ENCODE data around the gene IVL.

The IVL gene

DNA sequence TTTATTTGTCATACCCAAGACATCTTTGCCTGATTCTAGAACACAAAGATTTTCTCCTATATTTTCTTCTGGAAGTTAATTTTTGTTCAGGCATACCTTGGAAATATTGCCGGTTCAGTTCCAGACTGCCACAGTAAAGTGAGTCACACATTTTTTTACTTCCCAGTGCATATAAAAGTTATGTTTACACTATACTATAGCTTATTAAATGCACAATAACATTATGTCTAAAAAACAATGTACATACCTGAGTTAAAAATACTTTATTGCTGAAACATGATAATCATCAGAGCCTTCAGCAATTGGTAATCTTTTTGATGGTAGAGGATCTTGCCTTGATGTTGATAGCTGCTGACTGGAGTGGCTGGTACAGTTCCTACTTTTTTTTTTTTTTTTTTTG, 20.2 kb upstream of the IVL start:
- DNase-seq (ENCODE audit: low read depth in 2 of 3, low spot score in 1 of 3), result no peak

DNA sequence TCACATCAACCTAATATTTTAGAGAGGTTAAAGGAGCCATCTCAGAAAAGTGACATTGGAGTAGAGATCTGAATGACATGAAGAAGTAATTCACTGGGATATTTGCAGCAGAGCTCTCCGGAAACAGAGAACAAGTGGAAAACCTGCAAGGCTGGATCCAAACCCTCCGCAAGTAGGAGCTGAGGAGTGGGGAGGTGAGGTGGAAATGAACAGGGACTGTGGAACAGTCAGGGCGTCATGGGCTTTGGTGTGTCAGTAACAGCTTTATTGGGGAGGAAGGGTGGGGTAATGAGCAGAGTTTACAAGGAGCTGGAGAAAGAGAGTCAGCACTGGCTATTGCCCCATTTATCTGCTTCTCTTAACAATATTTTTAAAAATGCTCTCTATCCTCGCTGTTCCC, 9.3 kb upstream of the IVL start:
- no peak for DNase-seq (ENCODE audit: low read depth in 2 of 3, low spot score in 1 of 3)

DNA sequence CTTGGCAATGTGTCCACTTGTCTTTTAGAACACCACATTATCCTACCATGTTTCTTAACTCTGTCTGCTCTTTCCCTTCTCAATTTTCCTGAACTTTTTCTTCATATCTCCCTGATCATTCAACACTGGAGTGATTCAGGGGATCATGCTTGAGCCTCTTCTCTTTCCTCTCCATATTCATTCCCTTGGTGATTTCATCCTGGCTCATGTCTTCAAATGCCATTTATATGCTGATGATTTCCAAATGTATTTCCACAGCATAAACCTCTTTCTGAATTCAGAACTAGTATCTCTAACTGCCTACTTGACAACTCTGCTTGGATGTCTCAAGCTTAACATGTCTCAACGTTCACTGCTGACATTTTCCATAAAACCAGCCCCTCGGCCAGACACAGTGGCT, 8.5 kb upstream of the IVL start:
- DNase-seq (ENCODE audit: low read depth in 2 of 3, low spot score in 1 of 3), result no peak

DNA sequence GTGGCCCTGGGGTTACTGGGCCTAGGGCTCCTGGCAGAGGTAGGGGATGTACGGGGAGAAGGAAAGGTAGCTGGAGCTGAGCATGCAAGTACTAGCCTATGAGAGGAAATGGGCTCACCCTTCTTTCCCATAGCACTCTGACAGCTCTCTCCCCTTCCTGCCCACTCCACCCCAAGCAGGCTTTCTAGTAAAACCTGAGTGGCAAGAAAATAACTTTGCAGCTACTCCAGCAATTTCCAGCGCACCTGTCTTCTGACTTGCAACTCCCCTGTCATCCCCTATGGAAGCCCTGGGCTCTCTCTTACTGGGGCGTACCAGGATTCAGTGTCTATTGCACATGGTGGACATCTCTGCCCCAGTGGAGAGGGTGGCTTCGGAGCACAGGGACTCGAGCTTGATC, 6.7 kb upstream of the IVL start:
- no peak for DNase-seq (ENCODE audit: low read depth in 2 of 3, low spot score in 1 of 3)

DNA sequence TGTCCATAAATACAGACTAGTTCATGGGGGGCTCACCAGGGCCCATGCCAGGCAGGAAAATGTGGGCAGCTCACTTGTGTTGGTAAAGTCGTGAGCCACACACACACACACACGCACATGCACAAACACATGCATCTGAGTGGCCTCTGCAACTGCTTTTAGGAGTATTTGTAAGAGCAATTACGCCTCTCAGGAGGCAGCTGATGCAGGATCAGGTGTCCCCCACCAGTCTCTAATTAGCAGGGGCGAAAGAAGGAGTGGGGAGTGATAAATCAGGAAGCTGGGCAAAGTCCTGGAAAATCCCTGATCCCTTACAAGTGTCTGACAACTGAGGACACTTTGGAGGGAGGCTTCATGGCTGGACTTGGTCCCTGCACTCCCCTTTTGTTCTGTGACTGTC, 5.7 kb upstream of the IVL start:
- no peak for DNase-seq (ENCODE audit: low read depth in 2 of 3, low spot score in 1 of 3)

DNA sequence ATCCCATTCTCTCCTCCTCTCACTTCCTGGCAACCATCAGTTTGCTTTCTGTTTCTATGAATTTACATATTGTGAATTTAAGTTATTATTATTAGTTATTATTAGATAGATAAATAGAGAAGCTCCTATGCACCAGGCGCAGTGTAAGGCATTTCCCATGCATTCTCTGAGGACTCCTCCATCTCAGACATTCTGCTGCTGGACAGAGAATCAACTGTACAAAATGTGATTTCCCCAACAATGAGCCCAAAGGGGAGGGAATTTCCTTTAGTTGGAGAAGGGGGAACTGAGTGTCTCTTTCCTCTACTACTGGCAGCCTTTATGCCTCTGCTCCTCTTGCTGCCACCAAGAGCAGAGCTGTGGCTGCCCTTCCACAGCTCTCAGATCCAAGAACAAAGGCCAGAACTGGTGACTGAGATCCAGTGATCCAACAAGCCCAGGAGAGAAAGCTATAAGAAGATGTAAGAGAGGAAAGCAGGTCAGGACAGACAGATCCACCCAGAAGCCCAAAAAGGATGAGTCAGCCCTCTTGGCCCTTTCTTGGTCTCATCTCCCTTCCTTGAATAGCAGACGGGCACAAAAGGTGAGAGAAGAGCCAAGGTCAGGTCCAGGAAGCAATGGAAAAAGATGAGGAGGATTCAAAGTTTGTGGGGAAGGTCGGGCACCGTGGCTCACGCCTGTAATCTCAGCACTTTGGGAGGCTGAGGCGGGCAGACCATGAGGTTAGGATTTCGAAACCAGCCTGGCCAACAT, 3.5 kb upstream of the IVL start:
- DNase-seq (ENCODE audit: low read depth in 2 of 3, low spot score in 1 of 3), result no peak

DNA sequence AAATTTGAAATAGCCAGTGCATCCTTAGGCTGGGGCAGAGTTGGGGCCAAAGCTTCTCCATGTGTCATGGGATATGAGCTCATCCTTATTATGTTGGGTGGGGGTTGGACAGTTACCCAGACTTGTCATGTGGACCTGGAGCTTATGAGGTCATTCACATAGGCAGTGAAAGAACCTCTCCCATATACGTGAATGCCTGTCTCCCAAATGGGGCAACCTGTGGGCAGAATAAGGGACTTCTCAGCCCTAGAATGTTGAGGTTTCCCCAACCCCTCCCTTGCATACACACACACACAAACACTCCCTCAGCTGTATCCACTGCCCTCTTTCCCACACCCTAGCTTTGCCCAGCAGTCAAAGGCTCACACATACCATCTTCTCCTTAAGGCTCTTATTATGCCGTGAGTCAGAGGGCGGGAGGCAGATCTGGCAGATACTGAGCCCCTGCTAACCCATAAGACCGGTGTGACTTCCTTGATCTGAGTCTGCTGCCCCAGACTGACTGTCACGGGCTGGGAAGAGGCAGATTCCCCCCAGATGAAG, 2.3 kb upstream of the IVL start:
- DNase-seq (ENCODE audit: low read depth in 2 of 3, low spot score in 1 of 3), result no peak

DNA sequence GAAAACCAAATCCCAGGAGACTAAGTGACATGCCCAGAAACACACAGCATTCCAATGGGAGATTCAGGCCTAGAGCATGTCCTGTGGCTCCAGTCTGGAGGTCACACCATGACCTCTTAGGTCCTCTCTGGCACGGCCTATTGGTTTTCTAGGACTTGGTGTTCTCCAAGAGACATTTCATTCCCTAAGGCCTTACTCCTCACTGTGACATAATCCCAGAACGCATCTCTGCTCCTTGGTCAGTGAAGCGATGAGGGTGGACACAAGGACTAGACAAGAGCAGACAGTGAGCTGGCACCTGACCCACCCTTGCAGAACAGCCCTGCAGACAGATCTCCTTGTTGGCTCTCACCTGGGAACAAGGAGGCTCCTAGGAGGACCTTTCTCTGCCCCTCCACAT, 860 bp downstream of the IVL start:
- no peak for DNase-seq (ENCODE audit: low read depth in 2 of 3, low spot score in 1 of 3)

DNA sequence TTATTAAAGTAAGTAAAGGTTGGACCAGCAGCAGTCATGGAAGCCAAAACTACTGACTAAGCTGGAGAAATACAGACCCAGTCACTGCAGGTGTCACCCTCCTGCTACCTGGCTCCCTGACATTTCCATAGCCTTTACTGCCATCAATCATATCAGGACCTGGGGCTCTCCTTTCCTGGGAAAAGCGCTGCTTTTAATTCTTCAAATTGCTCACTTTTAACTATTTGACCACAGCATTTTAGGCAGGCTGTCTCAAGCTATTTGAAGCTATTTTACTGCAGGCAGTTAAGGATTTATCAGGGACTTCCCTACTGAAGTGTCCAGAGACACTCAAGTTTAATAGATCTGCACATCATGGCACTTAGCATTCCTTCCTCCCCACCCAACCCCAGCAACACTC, 4.1 kb downstream of the IVL start:
- no peak for DNase-seq (ENCODE audit: low read depth in 2 of 3, low spot score in 1 of 3)

DNA sequence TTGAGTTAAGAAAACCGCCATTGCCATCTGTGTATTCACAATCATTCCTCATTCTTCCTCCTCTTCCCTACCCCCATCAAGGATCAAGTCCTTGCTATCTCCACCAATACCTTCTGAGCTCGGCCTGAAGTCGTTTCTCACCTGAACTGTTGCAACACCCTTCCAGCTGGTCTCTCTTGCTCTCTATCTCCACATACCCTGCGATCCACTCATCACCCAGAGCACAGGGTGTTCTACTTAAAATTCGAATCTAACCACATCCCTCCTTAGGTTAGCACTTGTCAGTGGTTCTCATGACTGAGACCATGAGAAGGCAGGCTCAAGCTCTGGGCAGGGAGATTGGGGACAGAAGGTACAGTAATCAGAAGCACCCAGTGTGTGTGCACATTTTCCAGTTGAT, 4.6 kb downstream of the IVL start:
- DNase-seq (ENCODE audit: low read depth in 2 of 3, low spot score in 1 of 3), result no peak

DNA sequence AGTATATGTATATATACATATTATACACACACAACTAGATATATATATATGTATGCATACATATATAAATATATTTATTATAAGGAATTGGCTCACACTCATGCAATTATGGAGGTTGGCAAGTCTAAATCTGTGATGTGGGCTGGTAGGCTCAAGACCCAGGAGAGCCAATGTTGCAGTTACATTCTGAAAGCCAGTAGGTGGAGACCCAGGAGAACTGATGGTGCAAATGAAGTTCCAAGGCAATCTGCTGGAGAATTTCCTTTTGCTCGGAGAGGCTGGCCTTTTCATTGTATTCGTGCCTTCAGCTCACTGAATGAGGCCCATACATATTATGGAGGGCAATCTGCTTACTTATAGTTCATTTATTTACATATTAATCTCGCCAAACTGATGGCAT, 9.4 kb downstream of the IVL start:
- no peak for DNase-seq (ENCODE audit: low read depth in 2 of 3, low spot score in 1 of 3)

DNA sequence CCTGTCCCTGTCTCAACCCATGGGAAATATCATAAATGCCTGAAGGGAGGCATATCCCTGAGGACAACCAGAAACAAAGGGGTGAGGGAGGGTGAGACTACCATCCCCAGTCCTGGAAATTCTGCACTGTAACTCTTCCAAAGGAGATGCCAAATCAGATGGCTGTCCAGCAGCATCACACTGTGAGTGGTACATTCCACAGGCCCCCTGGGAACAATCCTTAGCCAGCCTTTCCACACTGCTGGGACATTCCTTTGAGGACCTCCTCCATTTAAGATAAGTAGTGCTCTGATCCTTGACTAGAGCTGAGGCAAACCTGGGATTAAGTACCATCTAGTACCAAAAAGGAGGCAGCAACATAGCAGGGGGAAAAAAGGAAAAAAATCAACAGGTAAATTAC, 10.7 kb downstream of the IVL start:
- no peak for DNase-seq (ENCODE audit: low read depth in 2 of 3, low spot score in 1 of 3)

DNA sequence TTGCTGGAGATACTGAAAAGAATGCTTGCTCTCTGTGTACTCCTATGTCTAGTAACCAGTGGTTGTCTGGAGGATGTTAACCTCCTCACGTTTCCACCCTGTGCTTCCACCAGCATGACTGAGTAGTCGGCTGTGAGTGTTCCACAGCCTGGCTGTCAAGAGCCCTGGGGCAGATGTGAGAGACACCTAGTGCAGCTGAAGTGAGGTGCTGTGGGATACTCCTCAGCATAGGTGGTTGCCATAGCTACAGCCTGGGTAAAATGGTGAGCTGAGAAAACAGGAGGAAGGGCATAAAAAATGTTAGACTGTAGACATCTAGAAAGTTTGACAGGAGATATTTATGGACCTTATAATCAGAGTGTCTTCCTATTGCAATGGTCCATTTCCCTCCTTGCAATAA, 15.8 kb downstream of the IVL start:
- no peak for DNase-seq (ENCODE audit: low read depth in 2 of 3, low spot score in 1 of 3)

DNA sequence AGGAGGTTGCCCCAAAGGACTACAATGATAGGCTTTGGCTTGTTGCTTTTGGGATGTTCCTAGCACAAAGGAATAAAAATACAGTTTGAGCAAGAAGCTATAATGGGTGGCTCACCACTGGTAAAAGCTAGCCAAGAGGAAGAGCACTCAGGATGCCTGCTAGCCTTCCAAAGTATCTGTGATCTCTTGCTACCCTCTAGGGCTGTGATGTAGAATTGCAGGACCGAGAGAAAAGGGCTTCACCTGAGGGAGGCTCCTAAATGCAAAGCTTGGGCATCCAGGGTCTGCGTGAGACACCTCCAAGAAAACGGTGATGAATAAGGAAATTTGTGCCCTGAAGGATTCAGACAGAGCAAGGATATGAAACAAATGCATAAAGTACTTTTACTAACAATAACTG, 17.7 kb downstream of the IVL start:
- no peak for DNase-seq (ENCODE audit: low read depth in 2 of 3, low spot score in 1 of 3)

DNA sequence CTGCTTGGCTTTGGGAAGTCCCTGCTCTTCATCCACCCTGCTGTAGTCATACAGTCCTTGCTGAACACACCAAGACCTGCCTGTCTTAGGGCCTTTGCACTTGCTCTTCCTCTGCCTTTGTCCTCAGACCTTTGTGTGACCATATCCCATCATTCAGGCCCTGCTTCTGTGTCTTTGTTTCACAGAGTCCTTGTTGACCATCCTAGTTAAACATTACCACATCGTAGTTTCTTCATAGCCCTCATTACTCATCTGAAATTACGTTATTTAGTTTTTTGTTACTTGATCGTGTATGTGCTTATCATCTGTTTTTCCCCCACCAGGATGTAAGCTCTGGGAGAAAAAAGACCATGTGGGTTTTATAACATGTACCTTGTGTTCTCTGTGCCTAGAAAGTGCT, 20.3 kb downstream of the IVL start:
- DNase-seq (ENCODE audit: low read depth in 2 of 3, low spot score in 1 of 3), result no peak

DNA sequence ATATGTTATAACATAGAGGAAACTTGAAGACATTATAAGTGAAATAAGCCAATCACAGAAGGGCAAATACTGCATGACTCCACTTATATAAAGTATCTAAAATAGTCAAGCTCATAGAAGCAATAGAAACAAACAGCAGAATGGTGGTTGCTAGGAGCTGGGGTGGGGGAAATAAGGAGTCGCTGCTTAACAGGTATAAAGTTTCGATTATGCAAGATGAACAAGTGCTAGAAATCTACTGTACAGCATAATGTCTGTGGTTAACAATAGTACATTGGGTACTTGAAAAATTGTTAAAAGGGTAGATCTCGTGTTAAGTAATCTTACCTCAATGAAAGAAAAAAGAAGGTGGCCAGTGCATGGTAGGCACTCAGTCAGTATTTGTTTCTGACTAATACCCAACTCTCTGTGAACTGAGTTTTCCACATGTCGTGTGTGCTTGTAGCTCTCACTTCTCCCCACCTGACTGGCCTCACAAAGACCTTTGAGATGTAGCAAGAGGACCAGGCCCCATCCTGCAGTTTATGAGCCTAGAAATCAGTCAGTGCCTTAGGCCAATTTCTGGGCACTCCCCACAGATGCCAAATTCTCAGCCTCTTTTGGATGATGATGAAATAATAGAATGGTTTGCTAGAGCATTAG, 23.9 kb downstream of the IVL start:
- DNase-seq (ENCODE audit: low read depth in 2 of 3, low spot score in 1 of 3), result no peak

DNA sequence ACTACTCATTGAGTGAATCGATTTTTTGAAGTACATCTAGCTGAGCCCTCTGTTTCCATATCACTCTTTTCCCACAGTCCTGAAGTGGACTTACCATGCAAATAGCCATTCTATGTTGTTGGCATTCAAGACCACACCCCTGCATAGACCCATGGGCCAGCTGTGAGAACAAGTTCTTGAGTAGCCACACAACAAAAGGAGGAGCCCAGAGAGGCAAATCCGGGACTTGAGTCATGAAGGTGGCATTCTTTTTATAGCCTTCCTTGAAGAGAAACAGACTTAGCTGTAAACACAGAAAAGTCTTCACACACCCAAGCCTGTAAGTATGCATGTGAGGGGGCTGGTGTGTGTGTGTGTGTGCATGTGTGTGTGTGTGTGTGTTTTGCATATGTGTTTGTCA, 24.9 kb downstream of the IVL start:
- no peak for DNase-seq (ENCODE audit: low read depth in 2 of 3, low spot score in 1 of 3)

DNA sequence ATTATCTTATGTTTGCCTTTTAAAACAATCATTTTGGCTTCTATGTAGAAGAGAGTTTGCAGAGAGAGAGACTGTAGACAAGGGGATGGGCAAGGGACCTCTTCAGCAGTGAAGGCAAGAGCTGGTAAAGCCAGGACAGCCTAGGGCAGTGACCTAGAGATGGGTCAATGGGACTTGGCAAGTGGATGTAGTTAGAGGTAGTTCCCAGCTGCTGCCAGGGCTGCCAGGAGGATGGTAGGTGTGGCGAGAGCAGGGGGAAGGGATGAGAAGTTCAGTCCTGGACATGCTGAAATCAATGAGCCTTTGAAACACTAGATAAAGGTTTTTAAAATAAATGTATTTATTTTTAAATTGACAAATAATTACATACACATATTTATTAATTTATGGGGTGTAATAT, 32.3 kb downstream of the IVL start:
- DNase-seq (ENCODE audit: low read depth in 2 of 3, low spot score in 1 of 3), result no peak

DNA sequence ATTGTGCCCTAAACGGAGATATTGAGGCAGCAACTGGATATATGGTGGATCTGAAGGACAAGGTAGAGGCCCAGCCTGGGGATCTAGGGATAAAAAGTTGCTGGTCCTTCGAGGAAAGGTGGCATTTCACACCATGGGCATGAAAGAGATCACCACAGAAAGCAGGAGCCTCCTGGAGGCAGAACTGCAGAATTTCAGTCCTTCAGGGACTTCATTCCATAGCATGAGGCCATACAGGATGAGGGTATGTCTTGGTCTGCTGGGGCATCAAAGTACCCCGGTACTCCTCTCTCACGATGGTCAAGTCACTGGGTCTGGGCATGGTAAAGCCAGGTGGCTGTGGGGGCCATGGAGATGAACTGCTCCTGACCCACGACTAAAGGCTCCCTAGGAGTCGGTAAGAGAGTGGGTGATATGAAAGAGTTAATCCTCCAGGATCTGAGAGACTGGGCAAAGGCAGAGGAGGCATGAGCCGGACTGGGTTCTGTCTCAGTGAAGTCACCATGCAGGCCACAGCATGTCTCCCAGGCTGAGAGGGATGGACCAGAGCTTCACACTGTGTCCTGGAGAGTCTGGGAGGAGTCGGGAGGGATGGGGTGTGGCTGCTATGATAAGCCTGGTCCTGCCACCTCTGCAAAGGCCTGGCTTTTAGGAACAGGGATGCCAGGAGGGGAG, 32.8 kb downstream of the IVL start:
- DNase-seq (ENCODE audit: low read depth in 2 of 3, low spot score in 1 of 3), result no peak

DNA sequence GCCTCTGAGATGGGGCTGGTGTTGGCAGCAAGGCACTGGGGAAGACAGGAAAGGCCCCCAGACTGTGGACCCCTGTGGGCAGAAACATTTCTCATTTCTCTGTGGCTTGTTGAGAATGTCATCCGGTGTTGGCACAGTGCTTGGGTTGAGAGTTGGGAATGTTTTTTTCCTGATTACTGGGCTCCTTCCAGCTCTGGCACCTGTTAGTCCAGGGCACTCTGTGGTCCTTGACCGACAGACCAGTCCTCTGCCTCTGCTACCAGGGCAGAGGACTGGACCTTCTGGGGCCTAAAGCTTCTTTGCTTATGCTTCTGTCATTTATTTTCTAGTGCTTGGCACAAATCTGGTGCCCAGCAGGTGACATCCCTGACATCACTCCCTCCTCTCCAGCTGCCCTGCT, 33.8 kb downstream of the IVL start:
- DNase-seq (ENCODE audit: low read depth in 2 of 3, low spot score in 1 of 3), result no peak

DNA sequence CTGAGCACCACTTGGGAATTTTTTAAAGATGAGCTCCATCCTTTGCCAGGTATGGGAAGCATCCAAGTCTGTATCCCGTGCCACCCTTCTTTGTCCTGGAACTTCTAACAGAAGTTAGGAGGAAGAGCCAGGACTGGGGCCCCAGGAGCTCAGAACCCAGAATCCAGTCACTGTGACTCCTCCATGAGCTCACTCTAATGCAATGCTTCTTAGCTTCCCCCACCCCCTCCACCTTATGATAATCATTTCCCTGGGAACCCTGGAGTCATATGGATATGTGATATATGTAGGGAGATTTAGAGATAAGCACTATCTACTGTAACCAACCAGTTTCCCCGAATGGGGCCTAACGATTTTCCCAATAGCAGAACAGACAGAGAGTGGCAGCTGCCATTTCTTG, 37.9 kb downstream of the IVL start:
- no peak for DNase-seq (ENCODE audit: low read depth in 2 of 3, low spot score in 1 of 3)

DNA sequence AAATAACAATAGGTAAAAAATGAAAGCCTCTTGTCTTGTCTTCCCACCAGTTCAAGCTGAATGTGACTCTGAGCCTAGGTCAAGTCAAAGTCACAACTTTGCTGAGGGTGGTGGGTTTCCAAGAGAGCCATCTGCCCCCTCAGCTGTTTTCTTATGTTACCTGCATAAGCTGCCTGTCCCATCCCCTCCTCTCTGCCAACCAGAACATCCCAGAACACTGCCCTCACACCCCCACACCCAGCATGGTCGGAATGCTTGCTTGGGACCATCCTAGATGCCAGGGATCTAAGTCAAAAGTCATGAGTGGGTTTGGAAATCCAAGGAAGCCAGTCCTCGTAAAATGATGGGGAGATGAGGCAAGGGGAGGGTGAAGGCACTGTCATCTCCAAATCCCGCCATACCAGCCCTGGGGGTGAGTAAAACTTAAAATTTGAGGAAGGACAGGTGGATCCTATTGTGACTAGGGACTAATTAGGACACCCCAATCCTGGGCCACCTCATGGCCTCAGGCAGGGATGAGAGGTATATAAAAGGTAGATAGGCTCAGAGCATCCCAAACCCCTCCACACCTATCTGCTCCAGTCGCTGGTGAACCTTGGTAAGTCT, 38.4 kb downstream of the IVL start, which contains the start of gene SPRR5:
SPRR5 (plus strand) TSS at position 556 of the 606 bp plus-strand sequence. CDS start 1,349 bp downstream, outside the sequence.
- no peak for DNase-seq (ENCODE audit: low read depth in 2 of 3, low spot score in 1 of 3)
